ENCODE results near the gene TEF. TPM values are rescaled to one million over a fixed set of nuclear protein-coding genes. Genes with fewer than 3 reads are reported as not detected.
"Not testable (repeated sequence)": the region's sequence is repeated elsewhere in the genome, so short reads cannot be mapped to it uniquely, and the experiment has no call there.

The TEF gene
- total RNA-seq, 1 donor from 2014 or later = 6.6 TPM

DNA sequence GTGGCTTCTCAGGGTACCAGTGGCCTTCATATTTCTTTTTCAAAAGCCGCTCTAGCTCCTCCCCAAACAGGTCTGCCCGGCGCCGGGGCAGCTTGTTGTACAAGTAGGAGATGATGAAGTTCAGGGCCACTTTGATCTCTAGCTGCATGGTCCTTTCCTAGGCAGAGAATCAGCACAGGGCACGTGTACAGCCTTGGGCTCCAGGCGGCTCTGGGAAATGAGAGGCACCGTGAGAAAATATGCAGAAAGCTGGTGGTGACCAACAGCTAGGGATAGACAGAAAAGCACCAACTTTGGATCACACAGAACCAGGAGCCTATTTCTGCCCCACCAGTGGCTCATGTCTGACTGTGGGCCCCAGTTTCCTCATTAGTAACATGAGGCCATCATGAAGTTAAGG, 55.5 kb downstream of the TEF start:
- TF ChIP-seq, protein P1, sequence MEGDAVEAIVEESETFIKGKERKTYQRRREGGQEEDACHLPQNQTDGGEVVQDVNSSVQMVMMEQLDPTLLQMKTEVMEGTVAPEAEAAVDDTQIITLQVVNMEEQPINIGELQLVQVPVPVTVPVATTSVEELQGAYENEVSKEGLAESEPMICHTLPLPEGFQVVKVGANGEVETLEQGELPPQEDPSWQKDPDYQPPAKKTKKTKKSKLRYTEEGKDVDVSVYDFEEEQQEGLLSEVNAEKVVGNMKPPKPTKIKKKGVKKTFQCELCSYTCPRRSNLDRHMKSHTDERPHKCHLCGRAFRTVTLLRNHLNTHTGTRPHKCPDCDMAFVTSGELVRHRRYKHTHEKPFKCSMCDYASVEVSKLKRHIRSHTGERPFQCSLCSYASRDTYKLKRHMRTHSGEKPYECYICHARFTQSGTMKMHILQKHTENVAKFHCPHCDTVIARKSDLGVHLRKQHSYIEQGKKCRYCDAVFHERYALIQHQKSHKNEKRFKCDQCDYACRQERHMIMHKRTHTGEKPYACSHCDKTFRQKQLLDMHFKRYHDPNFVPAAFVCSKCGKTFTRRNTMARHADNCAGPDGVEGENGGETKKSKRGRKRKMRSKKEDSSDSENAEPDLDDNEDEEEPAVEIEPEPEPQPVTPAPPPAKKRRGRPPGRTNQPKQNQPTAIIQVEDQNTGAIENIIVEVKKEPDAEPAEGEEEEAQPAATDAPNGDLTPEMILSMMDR (IDR thresholded peaks at IDR 0.05; ENCODE audit: unreplicated experiment) = no peak
- Mint-ChIP-seq H3K4me1 (ENCODE audit: unreplicated experiment) (no peaks in the 10 kb centered on the region), H3K27me3 (ENCODE audit: unreplicated experiment) (no peaks in the 10 kb centered on the region), H3K36me3 (ENCODE audit: low read depth, unreplicated experiment) (peaks cover 17% of the 10 kb centered on the region), H3K9me3 (ENCODE audit: unreplicated experiment) (no peaks in the 10 kb centered on the region), H3K4me3 (ENCODE audit: unreplicated experiment) (no peak overlapping the region), H3K27ac (ENCODE audit: unreplicated experiment) (no peak overlapping the region)
- DNase-seq (ENCODE audit: low spot score) = no peak

DNA sequence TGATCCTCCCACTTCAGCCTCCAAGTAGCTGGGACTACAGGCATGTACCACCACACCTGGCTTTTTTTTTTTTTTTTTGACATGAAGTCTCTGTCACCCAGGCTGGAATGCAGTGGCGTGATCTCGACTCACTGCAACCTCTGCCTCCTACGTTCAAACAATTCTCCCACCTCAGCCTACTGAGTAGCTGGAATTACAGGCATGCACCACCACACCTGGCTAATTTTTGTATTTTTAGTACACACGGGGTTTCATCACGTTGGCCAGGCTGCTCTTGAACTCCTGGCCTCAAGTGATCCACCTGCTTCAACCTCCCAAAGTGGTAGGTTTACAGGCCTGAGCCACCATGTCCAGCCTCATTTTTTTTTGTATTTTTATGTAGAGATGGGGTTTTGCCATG, 58.8 kb downstream of the TEF start:
- H3K4me3 Mint-ChIP-seq (ENCODE audit: unreplicated experiment); H3K9me3 Mint-ChIP-seq (ENCODE audit: unreplicated experiment); H3K27me3 Mint-ChIP-seq (ENCODE audit: unreplicated experiment); DNase-seq (ENCODE audit: low spot score); H3K27ac Mint-ChIP-seq (ENCODE audit: unreplicated experiment): not testable (repeated sequence)
- H3K4me1 Mint-ChIP-seq (ENCODE audit: unreplicated experiment) = peaks cover 13% of the 10 kb centered on the region
- H3K36me3 Mint-ChIP-seq (ENCODE audit: low read depth, unreplicated experiment) = peaks cover 20% of the 10 kb centered on the region

DNA sequence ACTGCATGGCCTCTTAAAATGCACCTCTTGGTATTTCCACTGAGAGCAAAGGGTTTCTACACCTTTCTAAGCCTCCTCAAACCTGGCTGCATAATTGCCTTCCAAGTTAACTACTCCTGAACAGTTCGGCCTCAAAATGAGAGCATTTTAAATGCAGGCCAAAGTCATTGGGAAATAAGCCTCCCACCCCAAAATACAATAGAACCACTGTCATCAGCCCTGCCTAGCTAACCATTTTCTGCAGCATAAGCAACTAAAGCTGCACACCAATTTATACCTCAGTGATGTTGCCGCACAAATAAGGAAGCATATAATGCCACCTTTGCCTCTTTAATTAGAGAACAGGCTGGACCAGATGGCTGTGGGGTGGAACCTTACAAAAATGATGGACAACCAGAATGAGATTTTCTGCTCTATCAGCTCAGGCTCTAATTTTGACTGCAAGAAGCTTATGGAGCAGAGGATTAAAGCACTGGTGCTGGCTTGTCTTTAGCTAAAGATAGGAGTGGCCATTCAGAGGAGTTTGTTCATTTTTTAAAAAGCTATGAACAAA, 60.6 kb downstream of the TEF start:
- TF ChIP-seq, protein P1 (IDR thresholded peaks at IDR 0.05; ENCODE audit: unreplicated experiment) = no peak
- Mint-ChIP-seq H3K4me3 (ENCODE audit: unreplicated experiment) (peak overlapping the region; percentile 27), H3K9me3 (ENCODE audit: unreplicated experiment) (no peaks in the 10 kb centered on the region), H3K36me3 (ENCODE audit: low read depth, unreplicated experiment) (peaks cover 6% of the 10 kb centered on the region), H3K4me1 (ENCODE audit: unreplicated experiment) (peaks cover 18% of the 10 kb centered on the region), H3K27ac (ENCODE audit: unreplicated experiment) (no peak overlapping the region), H3K27me3 (ENCODE audit: unreplicated experiment) (peaks cover 16% of the 10 kb centered on the region)
- DNase-seq (ENCODE audit: low spot score) = no peak

DNA sequence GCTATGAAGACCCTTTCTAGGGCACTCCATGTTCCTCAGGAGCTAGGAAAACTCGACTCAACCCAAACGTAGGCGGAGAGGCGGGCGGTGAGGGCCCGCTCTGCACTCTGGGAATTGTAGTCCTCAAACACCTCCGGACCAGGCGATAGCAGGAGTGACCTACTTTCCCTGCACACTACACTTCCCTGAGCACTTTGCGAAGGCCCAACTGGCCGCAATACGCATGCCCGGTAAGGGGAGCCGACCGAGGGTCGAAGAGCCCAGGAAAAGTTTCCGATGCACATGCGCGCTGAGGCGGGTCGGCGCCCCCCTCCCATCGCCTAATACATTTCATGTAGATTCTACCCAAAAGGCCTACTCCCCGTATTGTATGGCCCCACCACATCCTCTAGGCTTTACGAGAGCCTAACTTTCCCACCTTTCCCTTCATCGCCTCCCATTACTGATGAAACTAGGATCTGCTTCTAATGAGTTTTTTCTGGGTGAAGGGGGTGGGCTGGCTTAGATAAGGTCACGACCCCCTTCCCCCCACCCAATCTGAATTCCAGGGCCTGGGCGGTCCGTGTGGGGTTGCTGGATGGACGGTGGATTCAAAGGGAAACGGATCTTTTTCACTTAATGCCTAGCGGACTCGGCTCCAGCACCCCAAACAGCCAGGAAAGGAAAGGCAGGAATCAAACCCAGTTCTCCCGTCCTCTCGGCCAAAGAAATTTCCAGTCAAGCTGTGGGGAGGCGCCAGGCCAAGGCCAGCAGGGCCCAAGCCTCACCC, 62.8 kb downstream of the TEF start:
- peak overlapping the region; percentile 85 for H3K27ac Mint-ChIP-seq (ENCODE audit: unreplicated experiment)
- peak; percentile 93 for DNase-seq (ENCODE audit: low spot score)
- H3K4me3 Mint-ChIP-seq (ENCODE audit: unreplicated experiment) = peak overlapping the region; percentile 98
- peaks cover 11% of the 10 kb centered on the region for H3K36me3 Mint-ChIP-seq (ENCODE audit: low read depth, unreplicated experiment)
- TF ChIP-seq, protein P1 (IDR thresholded peaks at IDR 0.05; ENCODE audit: unreplicated experiment) = no peak
- H3K9me3 Mint-ChIP-seq (ENCODE audit: unreplicated experiment) = no peaks in the 10 kb centered on the region
- H3K4me1 Mint-ChIP-seq (ENCODE audit: unreplicated experiment) = peaks cover 30% of the 10 kb centered on the region
- peaks cover 26% of the 10 kb centered on the region for H3K27me3 Mint-ChIP-seq (ENCODE audit: unreplicated experiment)

DNA sequence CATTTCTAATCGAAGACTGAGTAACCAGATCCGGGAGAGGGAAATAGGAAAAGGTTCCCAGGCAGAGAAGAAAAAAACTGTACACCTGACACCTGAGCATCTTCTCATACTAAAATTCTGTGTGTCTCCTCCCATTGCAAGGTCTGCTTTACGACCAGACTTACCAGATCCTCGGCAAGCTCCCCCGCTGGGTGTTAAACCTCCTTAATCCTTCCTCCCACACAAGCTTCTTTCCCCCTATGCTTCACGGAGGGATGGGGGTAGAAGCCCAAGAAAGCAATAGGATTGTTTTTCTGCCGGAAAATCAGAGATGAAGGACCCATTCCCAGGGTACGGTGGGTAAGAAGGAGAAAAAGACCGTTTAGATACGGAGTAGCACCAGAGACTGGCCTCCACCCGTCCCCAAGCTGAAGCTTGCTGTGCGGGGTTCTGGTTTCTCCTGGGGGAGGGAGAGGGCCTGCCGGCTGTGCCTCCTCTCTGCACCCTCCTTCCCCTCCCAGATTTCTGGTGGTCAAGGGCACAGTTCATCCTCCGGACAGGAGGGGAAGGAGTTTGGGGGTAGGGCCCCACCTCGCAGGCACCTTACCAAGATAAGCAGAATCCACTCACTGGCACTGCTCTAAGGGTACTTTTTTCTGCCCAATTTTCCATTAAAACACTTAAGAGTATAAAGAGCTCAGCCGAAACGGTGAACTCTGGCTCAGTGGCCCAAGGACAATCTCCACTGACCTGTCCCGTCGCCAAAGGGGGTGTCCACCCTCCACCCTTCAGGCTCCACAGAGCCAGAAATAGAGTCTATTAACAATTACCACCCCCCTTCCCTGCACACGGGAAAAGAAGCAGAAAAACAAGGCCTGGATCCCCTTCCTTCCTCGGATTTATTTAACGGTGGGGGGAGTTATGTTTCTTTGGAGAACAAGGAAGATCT, 63.7 kb downstream of the TEF start:
- Mint-ChIP-seq H3K27ac (ENCODE audit: unreplicated experiment) (peak overlapping the region; percentile 85), H3K36me3 (ENCODE audit: low read depth, unreplicated experiment) (peaks cover 11% of the 10 kb centered on the region), H3K4me1 (ENCODE audit: unreplicated experiment) (peaks cover 30% of the 10 kb centered on the region), H3K4me3 (ENCODE audit: unreplicated experiment) (peak overlapping the region; percentile 98), H3K9me3 (ENCODE audit: unreplicated experiment) (no peaks in the 10 kb centered on the region), H3K27me3 (ENCODE audit: unreplicated experiment) (peaks cover 26% of the 10 kb centered on the region)
- DNase-seq (ENCODE audit: low spot score) = peak; percentile 10
- TF ChIP-seq, protein P1 (IDR thresholded peaks at IDR 0.05; ENCODE audit: unreplicated experiment) = no peak

All from endothelial cell (in vitro differentiated cells).